Keratinocyte (primary cell): Measurements from ENCODE around the gene NOX3.

Experiments
- EZH2 ChIP-seq: IDR thresholded peaks from one replicate; pipeline ENCODE4 v1.6.1; 2012; ENCODE audit warnings: inconsistent platforms, mild to moderate bottlenecking, low read length, moderate library complexity
- TF ChIP-seq, protein P1 (sequence below), 3 experiments: IDR thresholded peaks in 1 of 3; conservative IDR thresholded peaks in 1 of 3; optimal IDR thresholded peaks in 1 of 3; 2 replicates in 2 of 3; 3 replicates in 1 of 3; pipeline versions ENCODE3 to v1.5.1; 2011; ENCODE audit warnings: low read length in 3 of 3, mild to moderate bottlenecking in 3 of 3, moderate library complexity in 2 of 3, control low read depth in 1 of 3, inconsistent platforms in 1 of 3; ENCODE audit not compliant: insufficient read depth in 2 of 3; ENCODE audit errors: extremely low read depth in 1 of 3

- TF ChIP-seq, protein P1, sequence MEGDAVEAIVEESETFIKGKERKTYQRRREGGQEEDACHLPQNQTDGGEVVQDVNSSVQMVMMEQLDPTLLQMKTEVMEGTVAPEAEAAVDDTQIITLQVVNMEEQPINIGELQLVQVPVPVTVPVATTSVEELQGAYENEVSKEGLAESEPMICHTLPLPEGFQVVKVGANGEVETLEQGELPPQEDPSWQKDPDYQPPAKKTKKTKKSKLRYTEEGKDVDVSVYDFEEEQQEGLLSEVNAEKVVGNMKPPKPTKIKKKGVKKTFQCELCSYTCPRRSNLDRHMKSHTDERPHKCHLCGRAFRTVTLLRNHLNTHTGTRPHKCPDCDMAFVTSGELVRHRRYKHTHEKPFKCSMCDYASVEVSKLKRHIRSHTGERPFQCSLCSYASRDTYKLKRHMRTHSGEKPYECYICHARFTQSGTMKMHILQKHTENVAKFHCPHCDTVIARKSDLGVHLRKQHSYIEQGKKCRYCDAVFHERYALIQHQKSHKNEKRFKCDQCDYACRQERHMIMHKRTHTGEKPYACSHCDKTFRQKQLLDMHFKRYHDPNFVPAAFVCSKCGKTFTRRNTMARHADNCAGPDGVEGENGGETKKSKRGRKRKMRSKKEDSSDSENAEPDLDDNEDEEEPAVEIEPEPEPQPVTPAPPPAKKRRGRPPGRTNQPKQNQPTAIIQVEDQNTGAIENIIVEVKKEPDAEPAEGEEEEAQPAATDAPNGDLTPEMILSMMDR (optimal IDR thresholded peaks at IDR 0.05 in 1 of 3, IDR thresholded peaks at IDR 0.05 in 1 of 3, conservative IDR thresholded peaks at IDR 0.05 in 1 of 3; ENCODE audit: extremely low read depth in 1 of 3, insufficient read depth in 2 of 3, low read length in 3 of 3), result no peak
- TF ChIP-seq EZH2, result no peak
Measured at GRCh38 chr6:155408231-155408630, 47.4 kb downstream of the NOX3 start.
